Measurements from ENCODE around the gene POLR3G.

Gene POLR3G

GRCh38 chr5:90477621-90478215 is 3.1 kb downstream of the POLR3G start:
- TF ChIP-seq CTCF (IDR thresholded peaks at IDR 0.05; ENCODE audit: low read depth, low read length, poor library complexity, severe bottlenecking) (no peak), EZH2phosphoT487 (IDR thresholded peaks at IDR 0.05; ENCODE audit: borderline replicate concordance, low read length) (no peak)
- Histone ChIP-seq H3F3A (ENCODE audit: control insufficient read depth, insufficient read depth) (no peaks in the 10 kb centered on the region), H3K9me3 (ENCODE audit: control insufficient read depth, insufficient read depth, low read length) (no peaks in the 10 kb centered on the region), H3K27me3 (ENCODE audit: control insufficient read depth, low read length) (no peaks in the 10 kb centered on the region), H3K36me3 (ENCODE audit: control insufficient read depth, low read length) (peaks cover 36% of the 10 kb centered on the region), H3K79me2 (ENCODE audit: control insufficient read depth, low read length) (peaks cover 75% of the 10 kb centered on the region), H4K20me1 (ENCODE audit: control insufficient read depth, insufficient read depth, low read depth, low read length) (no peaks in the 10 kb centered on the region), H3K9me2 (replicated peaks; ENCODE audit: control insufficient read depth, low read length) (no peaks in the 10 kb centered on the region), H3K27ac (ENCODE audit: low read depth, low read length) (no peak overlapping the region), H3K4me1 (ENCODE audit: control insufficient read depth, low read length) (peaks cover 22% of the 10 kb centered on the region), H3K4me2 (ENCODE audit: low read length) (no peak overlapping the region), H3K4me3 (ENCODE audit: low read length) (no peak overlapping the region)

DNA sequence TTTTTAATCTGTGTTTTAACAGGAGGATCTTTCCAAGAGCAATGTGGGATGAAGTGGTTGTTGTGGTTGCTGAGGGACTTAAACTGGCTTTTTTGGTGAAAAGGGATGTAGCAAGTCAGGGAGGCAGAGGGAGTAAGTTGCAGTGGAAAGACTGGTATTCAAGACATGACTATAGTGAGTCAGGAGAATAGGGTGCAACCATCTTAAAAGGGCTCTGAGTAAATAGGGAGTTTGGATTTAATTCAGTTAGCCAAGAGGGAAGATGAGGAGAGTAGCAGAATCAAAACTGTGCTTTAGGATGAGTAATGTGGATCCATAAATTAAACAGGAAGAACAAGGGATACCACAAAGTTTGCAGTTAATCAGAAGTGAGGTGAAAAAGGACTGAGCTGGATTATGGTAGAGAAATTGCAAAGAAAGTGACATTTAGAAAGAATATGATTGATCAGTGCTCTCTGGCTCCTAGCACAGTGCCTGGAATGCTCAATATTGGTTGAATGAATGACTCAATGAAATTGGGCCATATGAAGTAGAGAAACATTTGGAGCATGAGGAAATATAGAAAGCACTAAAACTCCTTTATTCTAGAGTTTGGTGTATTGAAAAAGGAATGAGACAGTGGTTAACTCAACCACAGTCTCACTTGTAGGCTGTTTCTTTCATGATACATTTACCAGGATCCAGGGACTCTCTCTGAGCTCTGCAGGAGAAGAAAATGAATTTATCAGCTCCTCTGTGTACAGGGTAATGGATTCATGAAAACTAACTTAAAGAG is 5.1 kb downstream of the POLR3G start:
- Histone ChIP-seq H3K79me2 (ENCODE audit: control insufficient read depth, low read length) (peaks cover 58% of the 10 kb centered on the region), H3F3A (ENCODE audit: control insufficient read depth, insufficient read depth) (no peaks in the 10 kb centered on the region), H3K4me1 (ENCODE audit: control insufficient read depth, low read length) (peaks cover 17% of the 10 kb centered on the region), H3K4me2 (ENCODE audit: low read length) (no peak overlapping the region), H3K4me3 (ENCODE audit: low read length) (no peak overlapping the region), H3K9me3 (ENCODE audit: control insufficient read depth, insufficient read depth, low read length) (no peaks in the 10 kb centered on the region), H3K27me3 (ENCODE audit: control insufficient read depth, low read length) (no peaks in the 10 kb centered on the region), H3K9me2 (replicated peaks; ENCODE audit: control insufficient read depth, low read length) (no peaks in the 10 kb centered on the region), H3K27ac (ENCODE audit: low read depth, low read length) (no peak overlapping the region), H3K36me3 (ENCODE audit: control insufficient read depth, low read length) (peaks cover 37% of the 10 kb centered on the region), H4K20me1 (ENCODE audit: control insufficient read depth, insufficient read depth, low read depth, low read length) (no peaks in the 10 kb centered on the region)
- TF ChIP-seq EZH2phosphoT487 (IDR thresholded peaks at IDR 0.05; ENCODE audit: borderline replicate concordance, low read length) (no peak), CTCF (IDR thresholded peaks at IDR 0.05; ENCODE audit: low read depth, low read length, poor library complexity, severe bottlenecking) (no peak)

GRCh38 chr5:90480699-90481098 is 6.0 kb downstream of the POLR3G start:
- Histone ChIP-seq H3K9me2 (replicated peaks; ENCODE audit: control insufficient read depth, low read length) (no peaks in the 10 kb centered on the region), H3K27ac (ENCODE audit: low read depth, low read length) (no peak overlapping the region), H3K4me1 (ENCODE audit: control insufficient read depth, low read length) (peaks cover 15% of the 10 kb centered on the region), H3K4me2 (ENCODE audit: low read length) (no peak overlapping the region), H3K27me3 (ENCODE audit: control insufficient read depth, low read length) (no peaks in the 10 kb centered on the region), H3F3A (ENCODE audit: control insufficient read depth, insufficient read depth) (no peaks in the 10 kb centered on the region), H3K36me3 (ENCODE audit: control insufficient read depth, low read length) (peaks cover 46% of the 10 kb centered on the region), H3K9me3 (ENCODE audit: control insufficient read depth, insufficient read depth, low read length) (no peaks in the 10 kb centered on the region), H4K20me1 (ENCODE audit: control insufficient read depth, insufficient read depth, low read depth, low read length) (no peaks in the 10 kb centered on the region), H3K79me2 (ENCODE audit: control insufficient read depth, low read length) (peaks cover 50% of the 10 kb centered on the region), H3K4me3 (ENCODE audit: low read length) (no peak overlapping the region)
- TF ChIP-seq EZH2phosphoT487 (IDR thresholded peaks at IDR 0.05; ENCODE audit: borderline replicate concordance, low read length) (no peak), CTCF (IDR thresholded peaks at IDR 0.05; ENCODE audit: low read depth, low read length, poor library complexity, severe bottlenecking) (no peak)
